SK-MEL-5 (cell line): Measurements from ENCODE around the gene FDX1. TPM values are rescaled to one million over a fixed set of nuclear protein-coding genes. Genes with fewer than 3 reads are reported as not detected.

ENCODE experiments used
- DNase-seq: peaks from one replicate; pipeline ENCODE4 v3.0.0-alpha.2; 2016; ENCODE audit warnings: low read depth, low spot score
- in situ Hi-C: cut with HindIII; loops from 2 replicates; pipeline ENCODE4 v1.10.0; 2016; ENCODE audit warnings: low sequenced_read_pairs, high pct_unique_total_duplicates, low pct_unique_long_range_greater_than_20kb
- total RNA-seq: library from RNA; depleted of rRNA; stranded (reverse); fragments of >200 nt; shearing (Covaris generic); gene quantifications from 2 replicates; pipeline ENCODE4 v1.2.3, GENCODE V29; 2014

Gene FDX1
- total RNA-seq, 1 experiment from 2014 or later = 12.5 TPM

- DNase-seq = no peak
- in situ Hi-C loops = no loop called here
These were observed 23.0 kb downstream of the FDX1 start for GRCh38 chr11:110452720-110453119.

GRCh38 chr11:110453684-110454354 is 24.1 kb downstream of the FDX1 start:
- no peak for DNase-seq
- in situ Hi-C loops = no loop called here

GRCh38 chr11:110454609-110455008 is 24.9 kb downstream of the FDX1 start:
- DNase-seq = no peak
- in situ Hi-C loops = no loop called here

GRCh38 chr11:110455718-110456117 is 26.0 kb downstream of the FDX1 start:
- in situ Hi-C loops = no loop called here
- DNase-seq = no peak

- in situ Hi-C loops = no loop called here
- peak; percentile 63 for DNase-seq
These were observed 33.4 kb downstream of the FDX1 start for GRCh38 chr11:110463153-110463552.

- in situ Hi-C loops = no loop called here
- no peak for DNase-seq
These were observed 35.5 kb downstream of the FDX1 start for GRCh38 chr11:110465231-110465630.

- in situ Hi-C loops = no loop called here
- peak; percentile 7 for DNase-seq
These were observed 37.8 kb downstream of the FDX1 start for GRCh38 chr11:110467556-110467955.

GRCh38 chr11:110468121-110468520 is 38.4 kb downstream of the FDX1 start:
- in situ Hi-C loops = no loop called here
- DNase-seq = peak; percentile 63

- DNase-seq = no peak
- in situ Hi-C loops = no loop called here
These were observed 39.4 kb downstream of the FDX1 start for GRCh38 chr11:110469127-110469526.

GRCh38 chr11:110470716-110471115 is 41.0 kb downstream of the FDX1 start:
- in situ Hi-C loops = no loop called here

GRCh38 chr11:110471371-110471770 is 41.6 kb downstream of the FDX1 start:
- no peak for DNase-seq
- in situ Hi-C loops = no loop called here

More at GRCh38 chr11:110470716-110471115, 41.0 kb downstream of the FDX1 start:
- no peak for DNase-seq

- in situ Hi-C loops = no loop called here
These were observed 43.1 kb downstream of the FDX1 start for GRCh38 chr11:110472858-110473257.

GRCh38 chr11:110473706-110474105 is 44.0 kb downstream of the FDX1 start:
- in situ Hi-C loops = no loop called here
- DNase-seq = no peak

More at GRCh38 chr11:110472858-110473257, 43.1 kb downstream of the FDX1 start:
- no peak for DNase-seq

GRCh38 chr11:110474578-110474977 is 44.8 kb downstream of the FDX1 start:
- in situ Hi-C loops = no loop called here
- DNase-seq = no peak

- no peak for DNase-seq
- in situ Hi-C loops = no loop called here
These were observed 45.9 kb downstream of the FDX1 start for GRCh38 chr11:110475671-110476070.

- DNase-seq = peak; percentile 22
These were observed 48.7 kb downstream of the FDX1 start for GRCh38 chr11:110478410-110478809.

GRCh38 chr11:110479108-110480101 is 49.7 kb downstream of the FDX1 start:
- in situ Hi-C loops = no loop called here
- peak; percentile 78 for DNase-seq

More at GRCh38 chr11:110478410-110478809, 48.7 kb downstream of the FDX1 start:
- in situ Hi-C loops = no loop called here

GRCh38 chr11:110481523-110481922 is 51.8 kb downstream of the FDX1 start:
- DNase-seq = no peak
- in situ Hi-C loops = no loop called here
